Measurements from ENCODE around the gene FEZ2. TPM values are rescaled to one million over a fixed set of nuclear protein-coding genes. Genes with fewer than 3 reads are reported as not detected.

The FEZ2 gene
- total RNA-seq, 1 experiment from 2014 or later: 57.5 TPM

- peaks cover 21% of the 10 kb centered on the region for H3K4me1 ChIP-seq (ENCODE audit: insufficient read depth, low read length, poor library complexity, severe bottlenecking)
- no peak for TF ChIP-seq CTCF (conservative IDR thresholded peaks at IDR 0.05; ENCODE audit: low read depth, low read length)
- TF ChIP-seq EZH2 (IDR thresholded peaks at IDR 0.05; ENCODE audit: borderline replicate concordance, low read depth, low read length, poor library complexity, severe bottlenecking): no peak
- H3K4me3 ChIP-seq (ENCODE audit: low read depth, low read length, poor library complexity, severe bottlenecking): no peak overlapping the region
- CTCF ChIA-PET: no interaction called here
- DNase-seq (ENCODE audit: low spot score): no peak
- H3K27ac ChIP-seq (ENCODE audit: low read depth, low read length, poor library complexity, severe bottlenecking): no peak overlapping the region
- intact Hi-C loops (cut with micrococcal nuclease; ENCODE audit: unreplicated experiment): no loop called here
- H3K27me3 ChIP-seq (replicated peaks; ENCODE audit: insufficient read depth, low read depth, low read length, poor library complexity): no peaks in the 10 kb centered on the region
- no TSS peak for BruUV-seq (replicated peaks)
- H3K9me3 ChIP-seq (ENCODE audit: low read depth, low read length, poor library complexity, severe bottlenecking): no peaks in the 10 kb centered on the region
- peaks cover 3% of the 10 kb centered on the region for H3K36me3 ChIP-seq (ENCODE audit: insufficient read depth, low read length, poor library complexity, severe bottlenecking)
- POLR2A ChIA-PET (ENCODE audit: low non-redundant PET): no interaction called here
Measured at GRCh38 chr2:36572719-36573059, 25.3 kb downstream of the FEZ2 start.

- TF ChIP-seq EZH2 (IDR thresholded peaks at IDR 0.05; ENCODE audit: borderline replicate concordance, low read depth, low read length, poor library complexity, severe bottlenecking) (no peak), CTCF (conservative IDR thresholded peaks at IDR 0.05; ENCODE audit: low read depth, low read length) (no peak)
- POLR2A ChIA-PET (ENCODE audit: low non-redundant PET): no interaction called here
- no peaks in the 10 kb centered on the region for H3K9me3 ChIP-seq (ENCODE audit: low read depth, low read length, poor library complexity, severe bottlenecking)
- H3K27ac ChIP-seq (ENCODE audit: low read depth, low read length, poor library complexity, severe bottlenecking): no peak overlapping the region
- peaks cover 22% of the 10 kb centered on the region for H3K4me1 ChIP-seq (ENCODE audit: insufficient read depth, low read length, poor library complexity, severe bottlenecking)
- H3K4me3 ChIP-seq (ENCODE audit: low read depth, low read length, poor library complexity, severe bottlenecking): no peak overlapping the region
- no TSS peak for BruUV-seq (replicated peaks)
- no peaks in the 10 kb centered on the region for H3K36me3 ChIP-seq (ENCODE audit: insufficient read depth, low read length, poor library complexity, severe bottlenecking)
- H3K27me3 ChIP-seq (replicated peaks; ENCODE audit: insufficient read depth, low read depth, low read length, poor library complexity): no peaks in the 10 kb centered on the region
- peak; percentile 26 for DNase-seq (ENCODE audit: low spot score)
- intact Hi-C loops (cut with micrococcal nuclease; ENCODE audit: unreplicated experiment): no loop called here
- CTCF ChIA-PET: no interaction called here
Measured at GRCh38 chr2:36572054-36572718, 25.8 kb downstream of the FEZ2 start.

GRCh38 chr2:36570416-36570815, 27.6 kb downstream of the FEZ2 start:
- intact Hi-C loops (cut with micrococcal nuclease; ENCODE audit: unreplicated experiment): no loop called here
- Histone ChIP-seq H3K36me3 (ENCODE audit: insufficient read depth, low read length, poor library complexity, severe bottlenecking) (no peaks in the 10 kb centered on the region), H3K4me1 (ENCODE audit: insufficient read depth, low read length, poor library complexity, severe bottlenecking) (peaks cover 26% of the 10 kb centered on the region), H3K4me3 (ENCODE audit: low read depth, low read length, poor library complexity, severe bottlenecking) (no peak overlapping the region), H3K27me3 (replicated peaks; ENCODE audit: insufficient read depth, low read depth, low read length, poor library complexity) (no peaks in the 10 kb centered on the region), H3K27ac (ENCODE audit: low read depth, low read length, poor library complexity, severe bottlenecking) (no peak overlapping the region), H3K9me3 (ENCODE audit: low read depth, low read length, poor library complexity, severe bottlenecking) (no peaks in the 10 kb centered on the region)
- DNase-seq (ENCODE audit: low spot score): no peak
- BruUV-seq (replicated peaks): no TSS peak
- ChIA-PET CTCF (no interaction called here), POLR2A (ENCODE audit: low non-redundant PET) (no interaction called here)
- TF ChIP-seq CTCF (conservative IDR thresholded peaks at IDR 0.05; ENCODE audit: low read depth, low read length) (no peak), EZH2 (IDR thresholded peaks at IDR 0.05; ENCODE audit: borderline replicate concordance, low read depth, low read length, poor library complexity, severe bottlenecking) (no peak)

Measured in A673 (cell line).